ENCODE results near the gene PCDHA3.
"Not testable (repeated sequence)": the region's sequence is repeated elsewhere in the genome, so short reads cannot be mapped to it uniquely, and the experiment has no call there.

The PCDHA3 gene

DNA sequence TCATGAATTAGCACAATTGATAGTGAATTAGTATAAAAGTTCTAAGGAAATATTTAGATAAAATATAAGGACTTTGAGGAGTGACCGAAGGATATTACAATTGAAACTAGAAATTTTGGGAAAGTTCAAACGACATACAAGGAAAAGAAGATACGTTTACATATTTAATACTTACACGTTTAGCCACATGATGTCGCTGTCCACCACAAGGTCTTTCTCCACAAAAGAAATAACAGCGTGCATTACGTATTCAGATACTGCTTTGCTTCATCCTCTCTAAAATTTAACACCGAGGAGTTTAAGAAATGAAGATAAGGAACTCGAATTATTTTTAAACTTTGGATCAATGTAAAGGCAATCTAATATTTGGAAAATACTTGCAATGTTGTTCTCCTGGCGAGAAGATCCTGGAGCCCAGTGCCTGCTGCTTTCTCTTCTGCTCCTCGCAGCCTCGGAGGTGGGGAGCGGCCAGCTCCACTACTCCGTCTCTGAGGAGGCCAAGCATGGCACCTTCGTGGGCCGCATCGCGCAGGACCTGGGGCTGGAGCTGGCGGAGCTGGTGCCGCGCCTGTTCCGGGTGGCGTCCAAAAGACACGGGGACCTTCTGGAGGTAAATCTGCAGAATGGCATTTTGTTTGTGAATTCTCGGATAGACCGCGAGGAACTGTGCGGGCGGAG lies at the start of gene PCDHA3:
Gene PCDHA3 (plus strand): TSS at position 242 of the 678 bp plus-strand sequence.
- no peak for DNase-seq

DNA sequence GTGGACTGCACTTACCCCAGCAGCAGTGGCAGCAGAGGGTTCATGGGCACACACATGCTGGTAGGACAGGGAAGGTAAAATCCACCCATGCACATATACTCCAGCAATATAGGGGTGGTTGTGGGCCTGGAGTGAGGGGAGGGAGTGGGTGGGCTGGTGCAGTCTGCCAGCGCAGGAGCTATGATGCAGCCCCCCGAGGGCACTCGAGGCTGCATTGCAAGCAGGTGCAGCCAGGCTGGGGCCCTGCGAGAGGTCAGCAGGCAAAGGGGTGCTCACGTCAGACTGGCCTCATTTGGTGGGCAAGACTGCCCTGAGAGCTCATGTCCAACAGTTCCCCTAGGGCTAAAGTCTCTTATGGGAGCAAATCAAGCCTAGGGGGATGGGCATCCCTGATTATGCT lies 47.3 kb upstream of the PCDHA3 start:
- DNase-seq: no peak

DNA sequence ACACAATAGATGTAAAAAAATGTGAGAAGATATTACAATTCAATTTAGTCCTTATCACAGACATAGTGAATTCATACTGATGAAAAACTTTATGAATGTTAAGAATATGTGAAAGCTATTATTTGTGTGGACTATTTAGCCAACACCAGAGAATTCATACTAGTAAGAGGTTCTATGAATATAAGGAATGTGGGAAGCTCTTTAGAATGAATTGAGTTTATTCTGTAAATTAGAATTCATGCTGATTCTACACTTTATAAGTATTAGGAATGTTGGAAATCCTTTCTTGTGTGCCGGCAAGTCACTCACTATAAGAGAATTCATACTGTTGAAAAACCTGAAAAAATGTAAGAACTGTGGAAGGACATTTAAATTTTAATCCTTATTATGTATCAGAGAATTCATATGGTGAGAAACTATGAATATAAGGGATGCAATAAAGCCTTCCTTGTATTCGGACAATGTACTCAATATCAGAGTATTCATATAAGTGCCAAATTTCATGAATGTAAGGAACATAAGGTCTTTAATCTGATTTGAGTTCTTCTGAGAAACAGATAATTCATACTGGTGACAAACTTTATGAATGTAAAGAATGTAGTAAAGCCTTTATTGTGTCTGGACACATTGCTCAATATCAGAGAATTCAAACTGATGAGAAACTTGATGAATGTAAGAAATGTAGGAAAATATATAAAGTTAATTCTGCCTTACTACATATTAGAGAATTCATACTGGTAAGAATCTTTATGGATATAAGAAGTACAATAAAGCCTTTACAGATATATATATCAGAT lies 36.5 kb upstream of the PCDHA3 start:
- no peak for DNase-seq

DNA sequence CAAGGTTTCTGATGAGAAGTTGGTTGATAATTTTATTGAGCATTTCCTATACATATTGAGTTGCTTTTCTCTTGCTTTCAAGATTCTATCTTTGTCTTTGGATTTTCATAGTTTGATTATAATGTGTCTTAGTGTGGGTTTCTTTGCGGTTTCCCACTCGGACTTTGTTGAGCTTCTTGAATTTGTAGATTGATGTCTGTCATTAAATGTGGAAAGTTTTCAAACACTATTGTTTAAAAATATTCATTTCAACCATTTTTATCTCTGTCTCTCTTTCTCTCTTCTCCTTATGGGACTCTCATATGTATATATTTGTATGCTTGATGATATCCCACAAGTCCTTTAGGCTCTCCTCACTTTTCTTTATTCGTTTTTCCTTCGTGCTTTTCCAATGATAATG lies 33.4 kb upstream of the PCDHA3 start:
- DNase-seq: no peak

DNA sequence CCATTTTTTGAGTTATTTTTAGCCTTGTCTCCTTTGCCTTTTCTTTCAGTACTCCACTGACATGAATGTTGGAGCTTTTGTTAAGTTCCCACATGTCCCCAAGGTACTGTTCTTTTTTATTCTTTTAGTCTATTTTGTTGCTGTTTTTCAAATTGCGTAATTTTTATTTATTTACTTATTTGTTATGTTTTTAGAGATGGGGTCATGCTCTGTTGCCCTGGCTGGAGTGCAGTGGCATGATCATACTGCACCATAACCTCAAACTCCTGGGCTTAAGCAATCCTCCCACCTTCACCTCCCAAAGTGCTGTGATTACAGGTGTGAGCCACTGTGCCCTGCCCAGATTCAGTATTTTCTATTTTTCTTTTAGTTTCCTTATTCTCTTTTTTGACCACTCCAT lies 20.3 kb upstream of the PCDHA3 start:
- DNase-seq: no peak

DNA sequence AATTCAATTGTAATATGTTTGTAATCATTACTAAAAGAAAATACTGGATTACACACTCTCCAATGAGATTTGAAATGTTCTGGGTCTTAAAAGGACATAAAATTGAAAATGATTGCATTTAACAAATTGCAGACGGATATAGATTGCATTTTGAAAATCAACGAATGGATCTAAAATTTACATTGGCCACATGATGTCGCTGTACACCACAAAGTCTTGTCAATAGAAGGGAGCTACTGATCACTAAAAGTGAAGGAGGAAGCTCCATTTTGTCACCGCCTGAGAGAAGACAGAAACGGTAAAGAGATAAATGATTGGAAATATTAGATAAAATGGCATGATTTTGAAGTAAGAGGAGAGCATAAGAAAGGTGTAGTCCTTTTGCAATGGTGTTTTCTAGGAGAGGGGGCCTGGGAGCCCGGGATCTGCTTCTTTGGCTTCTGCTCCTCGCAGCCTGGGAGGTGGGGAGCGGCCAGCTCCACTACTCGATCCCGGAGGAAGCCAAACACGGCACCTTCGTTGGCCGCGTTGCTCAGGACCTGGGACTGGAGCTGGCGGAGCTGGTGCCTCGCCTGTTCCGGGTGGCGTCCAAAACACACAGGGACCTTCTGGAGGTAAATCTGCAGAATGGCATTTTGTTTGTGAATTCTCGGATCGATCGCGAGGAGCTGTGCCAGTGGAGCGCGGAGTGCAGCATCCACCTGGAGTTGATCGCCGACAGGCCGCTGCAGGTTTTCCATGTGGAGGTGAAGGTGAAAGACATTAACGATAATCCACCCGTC lies 14.8 kb upstream of the PCDHA3 start, which contains the start of gene PCDHA1:
Gene PCDHA1 (plus strand): TSS at position 236 of the 782 bp plus-strand sequence.
- no peak for DNase-seq

DNA sequence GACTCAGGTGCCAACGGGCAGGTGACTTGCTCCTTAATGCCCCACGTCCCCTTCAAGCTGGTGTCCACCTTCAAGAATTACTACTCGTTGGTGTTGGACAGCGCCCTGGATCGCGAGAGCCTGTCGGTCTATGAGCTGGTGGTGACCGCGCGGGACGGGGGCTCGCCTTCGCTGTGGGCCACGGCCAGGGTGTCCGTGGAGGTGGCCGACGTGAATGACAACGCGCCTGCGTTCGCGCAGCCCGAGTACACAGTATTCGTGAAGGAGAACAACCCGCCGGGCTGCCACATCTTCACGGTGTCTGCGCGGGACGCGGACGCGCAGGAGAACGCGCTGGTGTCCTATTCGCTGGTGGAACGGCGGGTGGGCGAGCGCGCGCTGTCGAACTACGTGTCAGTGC lies 13.4 kb upstream of the PCDHA3 start:
- not testable (repeated sequence) for DNase-seq

DNA sequence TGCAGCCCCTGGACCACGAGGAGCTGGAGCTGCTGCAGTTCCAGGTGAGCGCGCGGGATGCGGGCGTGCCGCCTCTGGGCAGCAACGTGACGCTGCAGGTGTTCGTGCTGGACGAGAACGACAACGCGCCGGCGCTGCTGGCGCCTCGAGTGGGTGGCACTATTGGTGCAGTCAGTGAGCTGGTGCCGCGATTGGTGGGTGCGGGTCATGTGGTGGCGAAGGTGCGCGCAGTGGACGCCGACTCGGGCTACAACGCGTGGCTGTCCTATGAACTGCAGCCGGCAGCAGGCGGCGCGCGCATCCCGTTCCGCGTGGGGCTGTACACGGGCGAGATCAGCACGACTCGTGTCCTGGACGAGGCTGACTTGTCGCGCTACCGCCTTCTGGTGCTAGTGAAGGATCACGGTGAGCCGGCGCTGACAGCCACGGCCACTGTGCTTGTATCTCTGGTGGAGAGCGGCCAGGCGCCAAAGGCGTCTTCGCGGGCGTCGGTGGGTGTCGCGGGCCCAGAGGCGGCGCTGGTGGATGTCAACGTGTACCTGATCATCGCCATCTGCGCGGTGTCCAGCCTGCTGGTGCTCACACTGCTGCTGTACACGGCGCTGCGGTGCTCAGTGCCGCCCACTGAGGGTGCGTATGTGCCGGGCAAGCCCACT lies 12.9 kb upstream of the PCDHA3 start:
- not testable (repeated sequence) for DNase-seq

DNA sequence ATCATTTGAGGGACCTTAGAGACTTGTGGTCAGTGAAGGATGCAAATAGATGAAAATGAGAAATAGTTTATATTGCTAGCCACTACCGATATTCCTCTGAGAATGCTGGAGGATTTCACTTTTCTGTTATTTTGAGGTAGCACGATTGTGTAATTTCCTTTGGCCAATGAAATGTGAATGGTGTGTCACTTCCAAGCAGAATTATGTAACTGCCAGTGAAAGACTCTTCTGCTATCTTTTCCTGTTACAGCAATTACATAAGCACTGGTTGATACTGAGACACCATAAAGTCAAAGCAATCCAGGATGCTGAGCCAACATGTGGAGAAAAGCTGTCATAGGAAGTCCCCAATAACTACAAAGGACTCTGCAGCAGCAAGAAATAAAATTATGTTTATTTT lies 9.8 kb upstream of the PCDHA3 start:
- DNase-seq: no peak

DNA sequence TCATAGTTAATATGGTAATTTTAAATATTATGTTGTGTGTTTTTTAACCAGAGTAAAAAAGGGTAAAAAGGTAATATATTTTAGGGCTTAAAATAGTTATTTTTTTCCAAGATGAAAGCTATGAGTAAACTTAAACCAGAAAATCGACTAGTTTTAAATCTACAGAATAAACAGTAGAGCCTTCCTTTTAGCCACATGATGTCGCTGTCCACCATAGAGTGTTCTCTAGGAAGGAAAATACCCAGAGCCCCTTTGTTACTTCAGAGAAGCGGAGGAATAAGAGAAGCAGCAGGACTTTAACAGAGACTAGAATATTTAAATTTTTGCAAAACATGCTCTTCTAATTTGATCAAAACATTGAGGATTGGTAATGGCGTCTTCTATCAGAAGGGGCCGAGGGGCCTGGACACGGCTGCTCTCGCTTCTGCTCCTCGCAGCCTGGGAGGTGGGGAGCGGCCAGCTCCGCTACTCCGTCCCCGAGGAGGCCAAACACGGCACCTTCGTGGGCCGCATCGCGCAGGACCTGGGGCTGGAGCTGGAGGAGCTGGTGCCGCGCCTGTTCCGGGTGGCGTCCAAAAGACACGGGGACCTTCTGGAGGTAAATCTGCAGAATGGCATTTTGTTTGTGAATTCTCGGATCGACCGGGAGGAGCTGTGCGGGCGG lies 6.1 kb upstream of the PCDHA3 start, which contains the start of gene PCDHA2:
Gene PCDHA2 (plus strand): TSS at position 258 of the 664 bp plus-strand sequence.
- DNase-seq: no peak

DNA sequence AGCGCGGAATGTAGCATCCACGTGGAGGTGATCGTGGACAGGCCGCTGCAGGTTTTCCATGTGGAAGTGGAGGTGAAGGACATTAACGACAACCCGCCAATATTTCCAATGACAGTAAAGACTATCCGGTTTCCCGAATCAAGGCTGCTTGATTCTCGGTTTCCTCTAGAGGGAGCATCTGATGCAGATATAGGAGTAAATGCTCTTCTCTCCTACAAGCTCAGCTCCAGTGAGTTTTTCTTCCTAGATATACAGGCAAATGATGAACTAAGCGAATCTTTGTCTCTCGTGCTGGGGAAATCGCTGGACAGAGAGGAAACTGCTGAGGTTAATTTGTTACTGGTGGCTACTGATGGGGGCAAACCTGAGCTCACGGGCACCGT lies 5.6 kb upstream of the PCDHA3 start:
- no peak for DNase-seq

DNA sequence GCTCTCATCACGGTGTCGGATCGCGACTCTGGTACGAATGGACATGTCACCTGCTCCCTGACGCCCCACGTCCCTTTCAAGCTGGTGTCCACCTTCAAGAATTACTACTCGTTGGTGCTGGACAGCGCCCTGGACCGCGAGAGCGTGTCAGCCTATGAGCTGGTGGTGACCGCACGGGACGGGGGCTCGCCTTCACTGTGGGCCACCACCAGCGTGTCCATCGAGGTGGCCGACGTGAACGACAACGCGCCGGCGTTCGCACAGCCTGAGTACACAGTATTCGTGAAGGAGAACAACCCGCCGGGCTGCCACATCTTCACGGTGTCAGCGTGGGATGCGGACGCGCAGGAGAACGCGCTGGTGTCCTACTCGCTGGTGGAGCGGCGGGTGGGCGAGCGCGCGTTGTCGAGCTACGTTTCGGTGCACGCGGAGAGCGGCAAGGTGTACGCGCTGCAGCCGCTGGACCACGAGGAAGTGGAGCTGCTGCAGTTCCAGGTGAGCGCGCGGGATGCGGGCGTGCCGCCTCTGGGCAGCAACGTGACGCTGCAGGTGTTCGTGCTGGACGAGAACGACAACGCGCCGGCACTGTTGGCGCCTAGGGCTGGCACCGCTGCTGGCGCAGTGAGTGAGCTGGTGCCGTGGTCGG lies 4.7 kb upstream of the PCDHA3 start:
- DNase-seq: not testable (repeated sequence)

DNA sequence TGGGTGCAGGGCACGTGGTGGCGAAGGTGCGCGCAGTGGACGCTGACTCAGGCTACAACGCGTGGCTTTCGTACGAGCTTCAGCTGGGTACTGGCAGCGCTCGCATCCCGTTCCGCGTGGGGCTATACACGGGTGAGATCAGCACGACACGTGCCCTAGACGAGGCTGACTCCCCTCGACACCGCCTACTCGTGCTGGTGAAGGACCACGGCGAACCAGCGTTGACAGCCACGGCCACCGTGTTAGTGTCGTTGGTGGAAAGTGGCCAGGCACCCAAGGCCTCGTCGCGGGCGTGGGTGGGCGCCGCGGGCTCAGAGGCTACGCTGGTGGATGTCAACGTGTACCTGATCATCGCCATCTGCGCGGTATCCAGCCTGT lies 4.2 kb upstream of the PCDHA3 start:
- no peak for DNase-seq

DNA sequence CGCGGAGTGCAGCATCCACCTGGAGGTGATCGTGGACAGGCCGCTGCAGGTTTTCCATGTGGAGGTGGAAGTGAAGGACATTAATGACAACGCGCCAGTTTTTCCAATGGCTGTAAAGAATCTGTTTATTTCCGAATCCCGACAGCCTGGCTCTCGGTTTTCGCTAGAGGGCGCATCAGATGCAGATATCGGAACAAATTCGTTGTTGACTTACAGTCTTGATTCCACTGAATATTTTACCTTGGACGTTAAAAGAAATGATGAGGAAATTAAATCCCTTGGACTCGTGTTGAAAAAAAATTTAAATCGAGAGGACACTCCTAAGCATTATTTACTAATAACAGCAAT lies 611 bp downstream of the PCDHA3 start:
- DNase-seq: no peak

DNA sequence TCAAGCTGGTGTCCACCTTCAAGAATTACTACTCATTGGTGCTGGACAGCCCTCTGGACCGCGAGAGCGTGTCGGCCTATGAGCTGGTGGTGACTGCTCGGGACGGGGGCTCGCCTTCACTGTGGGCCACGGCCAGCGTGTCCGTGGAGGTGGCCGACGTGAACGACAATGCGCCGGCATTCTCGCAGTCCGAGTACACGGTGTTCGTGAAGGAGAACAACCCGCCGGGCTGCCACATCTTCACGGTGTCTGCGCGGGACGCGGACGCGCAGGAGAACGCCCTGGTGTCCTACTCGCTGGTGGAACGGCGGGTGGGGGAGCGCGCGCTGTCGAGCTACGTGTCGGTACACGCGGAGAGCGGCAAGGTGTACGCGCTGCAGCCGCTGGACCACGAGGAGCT lies 1.5 kb downstream of the PCDHA3 start:
- not testable (repeated sequence) for DNase-seq

DNA sequence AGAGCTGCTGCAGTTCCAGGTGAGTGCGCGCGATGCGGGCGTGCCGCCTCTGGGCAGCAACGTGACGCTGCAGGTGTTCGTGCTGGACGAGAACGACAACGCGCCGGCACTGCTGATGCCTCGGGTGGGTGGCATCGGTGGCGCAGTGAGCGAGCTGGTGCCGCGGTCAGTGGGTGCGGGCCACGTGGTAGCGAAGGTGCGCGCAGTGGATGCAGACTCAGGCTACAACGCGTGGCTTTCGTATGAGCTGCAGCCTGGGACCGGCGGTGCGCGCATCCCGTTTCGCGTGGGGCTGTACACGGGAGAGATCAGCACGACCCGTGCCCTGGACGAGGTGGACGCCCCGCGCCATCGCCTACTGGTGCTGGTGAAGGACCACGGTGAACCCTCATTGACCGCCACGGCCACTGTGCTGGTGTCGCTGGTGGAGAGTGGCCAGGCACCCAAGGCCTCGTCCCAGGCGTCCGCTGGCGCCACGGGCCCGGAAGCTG lies 2.0 kb downstream of the PCDHA3 start:
- DNase-seq: no peak

DNA sequence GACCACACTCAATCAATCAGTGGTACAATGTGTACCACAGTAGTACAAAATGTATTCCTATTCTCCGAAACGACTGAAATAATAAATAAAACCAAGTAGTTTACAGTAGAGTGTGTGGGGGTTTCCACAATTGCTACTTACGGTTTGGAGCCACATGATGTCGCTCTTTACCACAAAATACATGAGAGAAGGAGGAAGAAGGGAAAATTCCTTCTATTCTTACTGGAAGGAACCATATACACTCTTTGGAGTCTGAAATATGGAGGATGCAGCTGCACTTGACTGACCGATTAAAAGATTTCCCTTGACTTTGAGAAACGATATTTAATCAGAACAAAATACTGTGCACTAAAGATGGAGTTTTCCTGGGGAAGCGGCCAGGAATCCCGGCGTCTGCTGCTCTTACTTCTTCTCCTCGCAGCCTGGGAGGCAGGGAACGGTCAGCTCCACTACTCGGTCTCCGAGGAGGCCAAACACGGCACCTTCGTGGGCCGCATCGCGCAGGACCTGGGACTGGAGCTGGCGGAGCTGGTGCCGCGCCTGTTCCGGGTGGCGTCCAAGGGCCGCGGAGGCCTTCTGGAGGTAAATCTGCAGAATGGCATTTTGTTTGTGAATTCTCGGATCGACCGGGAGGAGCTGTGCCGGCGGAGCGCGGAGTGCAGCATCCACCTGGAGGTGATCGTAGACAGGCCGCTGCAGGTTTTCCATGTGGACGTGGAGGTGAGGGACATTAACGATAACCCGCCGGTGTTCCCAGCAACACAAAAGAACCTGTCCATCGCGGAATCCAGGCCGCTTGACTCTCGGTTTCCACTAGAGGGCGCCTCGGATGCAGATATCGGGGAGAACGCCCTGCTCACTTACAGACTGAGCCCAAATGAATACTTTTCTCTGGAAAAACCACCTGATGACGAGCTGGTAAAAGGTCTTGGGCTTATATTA lies 6.2 kb downstream of the PCDHA3 start, which contains the start of gene PCDHA4:
Gene PCDHA4 (plus strand): TSS at position 235 of the 942 bp plus-strand sequence.
- no peak for DNase-seq

DNA sequence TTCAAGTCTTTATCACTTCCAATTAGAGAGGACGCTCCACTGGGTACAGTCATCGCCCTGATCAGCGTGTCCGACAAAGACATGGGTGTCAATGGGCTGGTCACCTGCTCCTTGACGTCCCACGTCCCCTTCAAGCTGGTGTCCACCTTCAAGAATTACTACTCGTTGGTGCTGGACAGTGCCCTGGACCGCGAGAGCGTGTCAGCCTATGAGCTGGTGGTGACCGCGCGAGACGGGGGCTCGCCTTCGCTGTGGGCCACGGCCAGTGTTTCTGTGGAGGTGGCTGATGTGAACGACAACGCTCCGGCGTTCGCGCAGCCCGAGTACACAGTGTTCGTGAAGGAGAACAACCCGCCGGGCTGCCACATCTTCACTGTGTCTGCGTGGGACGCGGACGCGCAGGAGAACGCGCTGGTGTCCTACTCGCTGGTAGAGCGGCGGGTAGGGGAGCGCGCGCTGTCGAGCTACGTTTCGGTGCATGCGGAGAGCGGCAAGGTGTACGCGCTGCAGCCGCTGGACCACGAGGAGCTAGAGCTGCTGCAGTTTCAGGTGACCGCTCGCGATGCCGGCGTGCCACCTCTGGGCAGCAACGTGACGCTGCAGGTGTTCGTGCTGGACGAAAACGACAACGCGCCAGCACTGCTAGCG lies 7.5 kb downstream of the PCDHA3 start:
- not testable (repeated sequence) for DNase-seq

DNA sequence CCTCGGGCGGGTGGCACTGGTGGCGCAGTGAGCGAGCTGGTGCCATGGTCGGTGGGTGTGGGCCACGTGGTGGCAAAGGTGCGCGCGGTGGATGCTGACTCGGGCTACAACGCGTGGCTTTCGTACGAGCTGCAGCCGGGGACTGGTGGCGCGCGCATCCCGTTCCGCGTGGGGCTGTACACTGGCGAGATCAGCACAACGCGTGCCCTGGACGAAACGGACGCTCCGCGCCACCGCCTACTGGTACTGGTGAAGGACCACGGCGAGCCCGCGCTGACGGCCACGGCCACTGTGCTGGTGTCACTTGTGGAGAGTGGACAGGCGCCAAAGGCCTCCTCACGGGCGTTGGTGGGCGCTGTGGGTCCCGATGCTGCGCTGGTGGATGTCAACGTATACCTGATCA lies 8.0 kb downstream of the PCDHA3 start:
- DNase-seq: no peak
